NCI-H524 treated with DMSO at 0.1 percent for 48 hours (cell line): ENCODE data around the gene PCDH17.
A peak's percentile ranks its signal among the peaks of the same experiment; 100 is the strongest.

Source experiments
- DNase-seq: peaks from one replicate; lab custom pipeline; 2025; lab: John Stamatoyannopoulos, UW

The PCDH17 gene

DNA sequence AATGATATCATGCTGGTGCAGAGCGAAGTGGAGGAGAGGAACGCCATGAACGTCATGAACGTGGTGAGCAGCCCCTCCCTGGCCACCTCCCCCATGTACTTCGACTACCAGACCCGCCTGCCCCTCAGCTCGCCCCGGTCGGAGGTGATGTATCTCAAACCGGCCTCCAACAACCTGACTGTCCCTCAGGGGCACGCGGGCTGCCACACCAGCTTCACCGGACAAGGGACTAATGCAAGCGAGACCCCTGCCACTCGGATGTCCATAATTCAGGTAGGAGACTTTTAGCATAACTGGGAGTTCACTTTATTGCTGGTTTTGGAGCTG lies 3.3 kb downstream of the PCDH17 start:
- DNase-seq, result no peak

- no peak for DNase-seq
Measured at GRCh38 chr13:57635541-57636085, 4.1 kb downstream of the PCDH17 start.

DNA sequence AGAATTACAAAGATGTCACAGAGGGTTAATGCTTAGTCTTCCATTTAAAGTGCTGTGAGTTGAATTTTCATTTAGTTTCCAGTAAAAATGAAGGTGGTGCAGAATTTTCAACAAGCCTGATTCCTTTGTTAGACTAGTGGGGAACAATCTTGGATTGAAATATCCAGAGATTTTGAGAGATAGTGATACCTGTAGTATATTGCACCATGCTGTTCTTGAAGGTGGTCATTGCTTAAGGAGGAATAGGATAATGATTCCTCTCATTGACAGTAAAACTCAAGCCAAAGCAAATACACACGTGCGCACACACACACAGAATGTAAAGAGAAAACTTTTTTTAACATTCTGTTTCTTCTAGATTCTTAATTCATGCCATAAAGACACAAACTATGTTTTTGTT lies 5.3 kb downstream of the PCDH17 start:
- no peak for DNase-seq

DNA sequence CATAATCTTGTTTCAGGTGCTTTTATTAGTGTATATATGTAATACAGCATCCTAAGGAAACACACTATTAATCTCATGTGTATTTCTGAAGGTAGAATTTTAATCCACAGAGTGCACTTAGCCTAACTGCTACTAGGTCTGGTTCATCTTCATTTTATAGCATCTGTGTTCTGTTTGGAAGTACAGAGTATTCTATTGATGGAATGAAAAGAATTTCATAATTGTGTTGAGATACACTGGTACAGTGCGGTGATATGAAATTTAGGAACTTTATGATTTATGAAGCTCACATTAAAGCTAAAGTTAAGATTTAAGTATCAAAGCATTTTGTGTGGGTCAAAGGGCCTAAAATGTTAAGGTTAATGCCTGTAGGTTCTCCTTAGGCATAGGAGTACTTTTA lies 6.0 kb downstream of the PCDH17 start:
- DNase-seq, result no peak

DNA sequence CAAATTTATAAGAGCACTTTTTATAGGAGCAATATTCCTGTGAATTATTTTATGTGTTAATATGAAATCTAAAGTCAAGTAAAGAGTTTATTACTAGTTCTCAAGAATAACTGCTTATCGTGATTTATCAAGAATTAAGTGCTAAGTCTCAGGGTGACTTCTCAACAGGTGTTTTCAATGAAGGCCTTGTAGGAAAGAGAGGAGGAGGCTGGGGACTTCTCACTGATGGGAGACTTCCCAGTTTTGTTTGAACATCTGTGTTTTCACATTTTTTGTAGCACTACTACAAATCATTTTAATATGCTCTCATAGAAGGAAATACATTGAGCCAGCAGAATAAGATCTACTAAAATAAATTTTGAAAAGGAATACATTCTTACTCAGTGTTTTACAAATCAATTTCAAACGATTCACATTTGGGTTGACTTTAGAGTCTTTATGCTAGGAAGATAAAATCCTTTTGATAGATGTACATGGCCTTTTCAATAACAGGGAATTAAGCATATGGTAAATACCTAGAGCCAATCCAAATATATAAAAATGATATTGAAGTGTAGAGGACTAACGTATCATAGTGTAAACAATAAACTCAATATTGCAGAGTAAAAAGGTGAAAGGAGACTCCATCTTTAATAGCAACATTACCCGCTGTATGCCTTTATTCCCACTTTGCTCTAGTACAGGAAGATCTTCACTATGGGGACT lies 6.8 kb downstream of the PCDH17 start:
- DNase-seq, result no peak

DNA sequence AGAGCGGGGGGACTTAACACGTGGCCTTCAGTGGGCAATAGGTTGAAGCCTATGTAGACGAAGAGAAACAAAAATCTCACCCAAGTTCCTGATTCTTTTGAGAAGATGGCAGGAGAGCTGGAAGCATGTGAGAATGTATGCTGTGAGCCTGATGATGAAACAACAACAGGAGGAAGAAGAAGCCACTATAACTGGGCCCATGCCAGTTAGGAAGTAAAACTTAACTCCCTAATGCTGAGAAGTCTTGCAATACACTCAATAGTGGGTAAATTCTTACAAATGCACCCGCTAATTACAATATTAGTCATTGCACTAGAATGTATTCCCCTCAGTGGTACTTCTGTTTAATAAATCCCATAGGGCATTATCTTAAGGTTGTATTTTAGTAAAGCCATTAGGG lies 9.1 kb downstream of the PCDH17 start:
- no peak for DNase-seq

GRCh38 chr13:57641051-57641450 lies 9.5 kb downstream of the PCDH17 start:
- no peak for DNase-seq

- DNase-seq, result peak; percentile 69
Measured at GRCh38 chr13:57644106-57644505, 12.6 kb downstream of the PCDH17 start.

DNA sequence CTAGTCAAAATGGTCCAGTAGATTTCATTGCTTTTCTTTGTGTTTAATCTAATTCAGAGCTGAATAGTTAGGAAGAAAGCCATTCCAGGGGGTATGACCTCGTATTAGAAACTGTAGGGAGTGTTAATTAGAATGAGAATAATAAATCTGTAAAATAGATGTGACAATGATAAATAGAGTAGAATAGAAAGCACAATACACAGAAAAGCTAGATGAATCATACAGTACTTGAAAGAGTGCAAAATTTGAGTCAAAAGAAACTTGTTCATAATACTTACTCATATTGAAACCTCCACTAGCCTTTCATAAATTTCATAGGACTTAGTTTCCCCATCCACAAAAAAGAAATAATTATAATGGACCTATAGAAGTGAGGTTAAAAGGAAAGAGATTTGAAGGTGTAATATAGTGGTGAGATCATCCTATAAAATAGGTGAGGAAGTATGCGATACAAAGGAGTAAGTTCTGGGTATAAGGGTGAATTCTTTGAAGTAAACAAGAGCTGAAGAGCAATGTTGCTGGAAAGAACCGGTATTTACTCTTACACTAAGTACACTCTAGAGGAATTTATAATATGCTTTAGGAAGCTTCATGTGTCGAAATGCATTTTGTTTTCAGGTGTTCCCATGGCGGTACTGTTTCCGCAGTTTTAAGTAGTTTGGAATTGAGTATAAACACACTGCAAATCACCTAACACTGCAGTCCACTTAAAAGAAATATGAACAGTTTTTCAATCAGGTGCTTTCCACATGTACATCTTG lies 21.9 kb downstream of the PCDH17 start:
- DNase-seq, result no peak

- no peak for DNase-seq
Measured at GRCh38 chr13:57665481-57665880, 33.9 kb downstream of the PCDH17 start.

DNA sequence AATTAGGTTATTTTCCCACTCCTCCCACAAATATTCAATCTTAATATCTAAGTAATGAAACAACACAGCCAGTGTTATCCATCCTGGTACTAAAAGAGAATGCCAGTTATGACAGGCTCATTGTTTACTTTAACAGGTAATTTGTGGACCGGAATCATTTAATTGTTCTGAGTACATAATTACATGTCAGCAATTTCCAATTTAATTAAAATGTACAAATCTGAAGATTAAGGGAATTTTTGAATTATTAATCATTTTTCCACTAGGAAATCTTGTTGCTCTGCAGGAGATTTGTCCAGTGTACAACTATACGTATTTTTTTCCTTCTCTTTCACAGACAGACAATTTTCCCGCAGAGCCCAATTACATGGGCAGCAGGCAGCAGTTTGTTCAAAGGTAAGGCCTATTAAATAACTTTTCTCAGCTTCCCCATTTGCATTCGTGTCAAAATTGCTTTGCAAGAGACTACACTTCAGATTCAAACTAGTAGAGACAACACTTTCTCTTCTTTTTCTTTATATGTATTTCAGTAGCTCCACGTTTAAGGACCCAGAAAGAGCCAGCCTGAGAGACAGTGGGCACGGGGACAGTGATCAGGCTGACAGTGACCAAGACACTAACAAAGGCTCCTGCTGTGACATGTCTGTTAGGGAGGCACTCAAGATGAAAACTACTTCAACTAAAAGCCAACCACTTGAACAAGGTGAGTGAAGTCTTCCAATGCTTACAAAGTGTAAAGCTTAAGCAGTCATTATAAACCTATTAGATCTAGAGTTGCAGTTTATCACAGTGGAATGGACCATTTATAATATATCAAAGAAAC lies 34.8 kb downstream of the PCDH17 start:
- peak; percentile 3 for DNase-seq

DNA sequence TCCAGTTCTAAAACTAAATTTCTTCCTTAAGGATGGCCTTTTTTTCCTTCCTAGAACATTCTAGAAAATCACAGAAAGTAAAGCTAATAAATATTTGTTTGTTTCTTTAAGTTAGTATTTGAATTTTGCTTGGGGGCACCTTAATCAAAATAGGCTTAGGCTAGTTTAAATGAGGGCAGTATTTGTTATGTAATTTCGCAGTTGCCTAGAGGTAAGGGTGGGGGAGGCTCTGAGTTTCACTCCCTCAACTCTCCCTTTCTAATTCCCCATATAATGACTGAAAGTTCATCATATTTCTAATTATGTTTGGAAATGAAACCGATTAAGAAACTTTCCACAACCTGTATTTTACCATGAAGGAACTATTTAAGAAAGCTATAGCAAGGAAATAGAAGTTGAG lies 40.6 kb downstream of the PCDH17 start:
- DNase-seq, result no peak

- no peak for DNase-seq
Measured at GRCh38 chr13:57673197-57673596, 41.7 kb downstream of the PCDH17 start.

DNA sequence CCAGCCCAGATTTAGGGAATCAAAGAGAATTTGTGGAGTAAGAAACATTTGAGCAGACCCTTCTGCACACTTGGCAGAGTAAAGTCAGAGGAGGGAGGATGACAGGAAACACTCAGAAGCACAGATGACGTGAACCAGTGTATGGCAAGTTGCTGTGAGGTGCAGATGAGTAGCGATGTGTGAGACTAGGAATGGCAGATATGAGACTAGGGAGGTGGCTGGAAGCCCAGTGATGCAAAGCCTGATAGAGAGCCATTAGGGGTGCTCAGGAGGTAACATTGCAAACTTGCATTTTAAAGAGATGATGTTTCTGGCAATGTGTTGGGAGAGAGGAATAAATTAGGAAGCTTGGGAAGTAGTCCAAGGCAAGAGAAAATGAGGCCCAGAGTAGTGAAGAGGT lies 44.0 kb downstream of the PCDH17 start:
- no peak for DNase-seq

- no peak for DNase-seq
Measured at GRCh38 chr13:57680609-57681008, 49.1 kb downstream of the PCDH17 start.

DNA sequence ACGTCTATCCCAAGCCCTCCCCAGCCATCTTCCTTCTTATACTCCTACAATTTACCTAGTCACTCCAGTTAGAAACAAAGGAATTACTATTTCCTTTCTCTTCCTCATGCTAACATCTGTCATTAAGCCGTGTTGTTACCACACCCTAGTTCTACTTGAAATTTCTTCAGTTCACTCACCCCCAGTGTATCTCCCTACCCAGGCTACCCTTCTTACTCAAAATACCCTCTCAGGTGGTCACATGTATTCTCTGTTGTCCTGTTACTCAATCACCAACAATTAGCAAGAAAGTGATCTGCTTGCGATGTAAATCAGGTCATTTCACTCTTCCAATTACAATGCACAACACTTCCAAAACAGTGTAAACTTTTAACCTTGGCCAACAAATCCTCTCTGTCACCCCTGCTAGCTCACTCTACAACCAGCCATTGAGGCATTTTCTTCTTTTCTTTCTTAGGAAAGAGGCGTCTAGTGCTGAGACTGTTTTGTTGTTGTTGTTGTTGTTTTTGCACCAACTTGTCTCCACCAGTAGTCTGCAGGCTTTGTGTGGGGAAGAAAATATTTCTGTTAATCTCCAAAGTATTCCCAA lies 50.7 kb downstream of the PCDH17 start:
- DNase-seq, result no peak

- DNase-seq, result no peak
Measured at GRCh38 chr13:57698851-57699250, 67.3 kb downstream of the PCDH17 start.

GRCh38 chr13:57704031-57704430 lies 72.5 kb downstream of the PCDH17 start:
- no peak for DNase-seq

DNA sequence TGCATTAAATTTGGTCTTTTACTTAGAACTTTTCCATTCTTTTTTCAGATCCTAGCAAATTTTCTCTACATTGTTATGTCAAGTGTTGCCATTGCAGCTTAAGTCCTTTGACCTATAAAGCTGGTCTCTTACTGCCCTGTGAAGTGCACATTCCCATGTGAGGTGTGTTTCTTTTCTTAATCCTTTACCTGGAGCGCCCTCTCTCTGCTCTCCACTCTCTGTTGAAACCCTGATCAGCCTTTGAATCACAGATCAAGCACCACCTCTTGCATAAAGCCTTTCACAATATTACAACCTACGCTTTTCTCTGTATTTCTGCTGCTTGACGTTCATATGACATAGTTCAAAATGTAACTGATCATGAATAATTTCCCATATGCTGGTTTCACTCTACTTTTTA lies 84.8 kb downstream of the PCDH17 start:
- no peak for DNase-seq

GRCh38 chr13:57724486-57725272 lies 93.1 kb downstream of the PCDH17 start:
- no peak for DNase-seq

DNA sequence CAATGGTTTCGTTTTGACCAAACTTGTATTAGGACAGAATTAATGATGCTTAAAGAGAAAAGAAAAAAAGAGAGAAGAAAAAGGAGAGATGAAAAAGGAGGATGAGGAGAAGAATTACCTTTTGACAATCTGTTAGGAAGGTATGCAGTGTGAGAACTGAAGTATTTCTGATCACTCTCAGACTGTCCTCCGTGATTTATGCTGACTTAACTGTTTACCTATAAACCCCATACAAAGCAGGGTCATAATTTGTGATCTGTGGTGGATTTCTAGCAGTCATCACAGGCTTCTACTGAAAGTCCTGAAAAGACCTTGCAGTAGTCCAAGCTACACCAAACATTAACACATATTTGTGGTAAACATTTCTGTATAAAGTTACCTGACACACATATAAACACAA lies 93.9 kb downstream of the PCDH17 start:
- no peak for DNase-seq

DNA sequence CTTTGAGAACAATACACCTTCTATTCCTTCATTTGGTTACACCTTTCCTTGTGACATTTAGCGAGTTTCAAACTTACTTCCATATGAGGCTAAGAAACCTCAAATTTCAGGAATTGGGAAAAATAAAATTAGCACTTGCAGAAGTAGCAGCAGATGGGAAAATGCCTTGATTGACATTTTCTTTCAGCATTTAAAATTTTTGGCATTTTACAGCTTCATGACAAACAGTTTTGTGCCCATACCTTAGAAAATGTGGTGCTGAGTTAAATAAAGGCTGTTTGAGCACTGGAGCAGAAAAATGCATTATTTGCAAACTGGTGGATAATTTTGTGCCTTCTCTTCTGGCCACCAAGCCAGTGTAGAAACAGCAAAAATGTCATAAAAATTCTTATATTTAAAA lies 95.4 kb downstream of the PCDH17 start:
- DNase-seq, result no peak
